K562 (cell line): Measurements from ENCODE around the gene KLC3. TPM values are rescaled to one million over a fixed set of nuclear protein-coding genes. Genes with fewer than 3 reads are reported as not detected.

Source experiments
- ATAC-seq: fragments of 200-7000 bp; cut with Tn5 transposase; 3 replicates; pipeline ENCODE4 v1.9.1; 2020; ENCODE audit warnings: moderate library complexity
- BruUV-seq: library from RNA; stranded (reverse); fragments of 400-500 nt; replicated peaks from 2 replicates; lab custom pipeline; 2021; lab: Mats Ljungman, UMichigan
- CTCF ChIA-PET: fragments of 300-600 bp; formaldehyde crosslinking; extraction: SDS; loops from one replicate; lab custom pipeline; 2021; ENCODE audit warnings: low intra/inter-chr PET ratio; lab: Yijun Ruan, JAX
- POLR2A ChIA-PET: fragments of 300-600, 350-650 bp; sonication (Branson Sonifier 250); formaldehyde crosslinking; extraction: SDS; loops from one replicate; lab custom pipeline; 2021; ENCODE audit warnings: antibody characterized with exemption, inconsistent platforms; lab: Yijun Ruan, JAX
- DNase-seq, 4 experiments: peaks; one replicate each; pipeline versions ENCODE4 v3.0.0 to v3.0.0-alpha.2; 2011 to 2018; ENCODE audit warnings: low spot score in 3 of 4, mixed read lengths in 3 of 4; ENCODE audit errors: extremely low read depth in 1 of 4
- FAIRE-seq: peaks from 2 replicates; lab custom pipeline; 2011; peaks lifted over from hg19 to GRCh38; lab: Jason Lieb, UNC
- H2AFZ ChIP-seq: 2 replicates; pipeline ENCODE4 v1.6.0; 2011; ENCODE audit warnings: low read depth, low read length, control low read depth, inconsistent platforms
- H3K27ac ChIP-seq: fragments of 200-600 bp; 3 replicates; pipeline ENCODE4 v1.8.0; 2011; ENCODE audit warnings: low read depth, mild to moderate bottlenecking, control low read depth, inconsistent platforms, low read length, moderate library complexity, mixed read lengths; ENCODE audit errors: extremely low read depth
- H3K27me3 ChIP-seq, 2 experiments: fragments of 300-600 bp in 1 of 2; 2 replicates in 1 of 2; 3 replicates in 1 of 2; pipeline versions ENCODE4 v1.6.0 to v1.8.0; 2011; ENCODE audit warnings: inconsistent platforms in 2 of 2, low read length in 2 of 2, mild to moderate bottlenecking in 1 of 2, mixed read lengths in 1 of 2, moderate library complexity in 1 of 2; ENCODE audit not compliant: control insufficient read depth in 2 of 2, insufficient read depth in 2 of 2
- H3K36me3 ChIP-seq: fragments of 300-600 bp; 3 replicates; pipeline ENCODE4 v1.8.0; 2011; ENCODE audit warnings: mild to moderate bottlenecking, low read length, inconsistent platforms; ENCODE audit not compliant: control insufficient read depth, insufficient read depth
- H3K4me1 ChIP-seq, 2 experiments: fragments of 200-600 bp in 1 of 2; replicated peaks in 1 of 2; 2 replicates in 1 of 2; 3 replicates in 1 of 2; pipeline versions ENCODE4 v1.5.1 to v1.8.0; 2011; ENCODE audit warnings: inconsistent platforms in 2 of 2, low read length in 2 of 2, mild to moderate bottlenecking in 1 of 2, mixed read lengths in 1 of 2, moderate library complexity in 1 of 2; ENCODE audit not compliant: control insufficient read depth in 2 of 2, insufficient read depth in 2 of 2
- H3K4me2 ChIP-seq: 2 replicates; pipeline ENCODE4 v1.6.1; 2011; ENCODE audit warnings: low read length, control low read depth, inconsistent platforms, mixed read lengths; ENCODE audit not compliant: insufficient read depth
- H3K4me3 ChIP-seq: fragments of 200-600 bp; sonication (generic), shearing (Covaris generic); 2 replicates; pipeline ENCODE4 v1.5.1; 2016; ENCODE audit warnings: control low read depth, inconsistent platforms
- H3K79me2 ChIP-seq: fragments of 200-600 bp; 3 replicates; pipeline ENCODE4 v1.8.0; 2011; ENCODE audit warnings: low read length, inconsistent platforms; ENCODE audit not compliant: control insufficient read depth, insufficient read depth
- H3K9ac ChIP-seq, 2 experiments: 2 replicates each; pipeline versions ENCODE4 v1.6.0 to v1.6.1; 2011; ENCODE audit warnings: low read depth in 2 of 2, low read length in 2 of 2, control low read depth in 1 of 2, inconsistent platforms in 1 of 2, mild to moderate bottlenecking in 1 of 2, mixed read lengths in 1 of 2; ENCODE audit not compliant: insufficient read depth in 1 of 2
- H3K9me1 ChIP-seq: one replicate; pipeline ENCODE4 v1.6.0; 2011; ENCODE audit warnings: inconsistent platforms, mild to moderate bottlenecking, low read length, moderate library complexity; ENCODE audit not compliant: control insufficient read depth, insufficient read depth
- H3K9me3 ChIP-seq: replicated peaks from 2 replicates; pipeline ENCODE4 v1.5.1; 2011; ENCODE audit warnings: low read depth, low read length, inconsistent platforms; ENCODE audit not compliant: control insufficient read depth, insufficient read depth
- H4K20me1 ChIP-seq: replicated peaks from 2 replicates; pipeline ENCODE4 v1.6.1; 2011; ENCODE audit warnings: low read length, inconsistent platforms, mixed read lengths; ENCODE audit not compliant: control insufficient read depth, insufficient read depth
- CREM ChIP-seq: IDR thresholded peaks from 2 replicates; pipeline ENCODE4 v1.6.1; 2014; ENCODE audit warnings: antibody characterized with exemption, low read depth
- HCFC1 ChIP-seq: IDR thresholded peaks from 2 replicates; pipeline ENCODE4 v1.6.1; 2012; ENCODE audit warnings: low read depth, low read length, improper control_type of control experiment
- HES1 ChIP-seq: fragments of 450-650 bp; IDR thresholded peaks from 2 replicates; pipeline ENCODE4 v1.6.1; 2016; ENCODE audit warnings: low read depth, mild to moderate bottlenecking, moderate library complexity
- HLTF ChIP-seq: fragments of 450-650 bp; IDR thresholded peaks from 2 replicates; pipeline ENCODE4 v1.6.1; 2016
- USF2 ChIP-seq: sonication (generic); formaldehyde crosslinking; IDR thresholded peaks from 2 replicates; pipeline ENCODE4 v1.5.0; 2020; ENCODE audit warnings: missing genetic modification reagents
- YY1 ChIP-seq, 3 experiments: IDR thresholded peaks; 2 replicates each; pipeline ENCODE4 v1.6.1; 2011; ENCODE audit warnings: low read length in 2 of 3, mild to moderate bottlenecking in 2 of 3, moderate library complexity in 2 of 3, borderline replicate concordance in 1 of 3, control low read depth in 1 of 3, low read depth in 1 of 3; ENCODE audit not compliant: insufficient read depth in 3 of 3, insufficient replicate concordance in 2 of 3, control insufficient read depth in 1 of 3, insufficient read length in 1 of 3; ENCODE audit errors: extremely low read depth in 1 of 3
- ZNF507 ChIP-seq: conservative IDR thresholded peaks from 2 replicates; pipeline ENCODE4 v1.6.1; 2017; ENCODE audit warnings: missing genetic modification characterization, missing compliant biosample characterization
- WGBS: fragments of 100-300 bp; shearing (Covaris generic); methylation state at CpG from one replicate; pipeline ENCODE4 v1.1.6; 2016; ENCODE audit warnings: low coverage, mixed read lengths; ENCODE audit not compliant: insufficient coverage; ENCODE audit errors: missing lambda C conversion rate; 5-methylcytosine and 5-hydroxymethylcytosine counted together
- in situ Hi-C: fragments of 300-500 bp; cut with MboI; formaldehyde crosslinking; loops from 4 replicates; pipeline ENCODE4 v1.15.0; 2018; ENCODE audit warnings: inconsistent platforms, mixed read lengths
- intact Hi-C: fragments of 100-400 bp; cut with micrococcal nuclease; formaldehyde crosslinking; loops from 2 replicates; pipeline ENCODE4 v1.14.2; 2022
- polyA plus RNA-seq, 8 experiments: library from polyadenylated mRNA; depleted of rRNA in 4 of 8; stranded (reverse) in 5 of 8; unstranded in 3 of 8; fragments of >200 nt; fragmentation: Nextera tagmentation in 2 of 8; fragmentation: Illumina TruSeq in 1 of 8; extraction: Ambion mirVana in 2 of 8; extraction: Trizol in 1 of 8; gene quantifications; 2 replicates each; pipeline versions ENCODE4 v1.2.1 to v1.2.3, GENCODE V29; 2011 to 2014; ENCODE audit warnings: inconsistent platforms in 1 of 8, missing spikeins in 1 of 8
- total RNA-seq, 7 experiments: library from RNA; depleted of rRNA in 6 of 7; stranded (reverse); fragments of >200 nt in 6 of 7; fragmentation: Illumina TruSeq in 2 of 7; extraction: Trizol in 2 of 7; gene quantifications; 2 replicates each; pipeline versions ENCODE4 v1.2.1 to v1.2.3, GENCODE V29; 2011 to 2021; ENCODE audit warnings: low replicate concordance in 1 of 7

KLC3 gene
- total and polyA plus RNA-seq, 9 of the 15 experiments (the other 6 are each of a cell fraction or from before 2014, with no cell fraction given), result 0.03 to 1.2 (median 0.59) TPM; not detected in 3

GRCh38 chr19:45296355-45296754 is 44.2 kb upstream of the KLC3 start:
- FAIRE-seq (peak; percentile 26), DNase-seq (peak in 1 of 4 experiments; percentile 22), ATAC-seq (no peak)
- Histone ChIP-seq H4K20me1 (no peaks in the 10 kb centered on the region), H3K4me1 (peaks cover 9 to 20% of the 10 kb centered on the region in 2 experiments; a peak in 3 of 5 replicates), H3K79me2 (no peaks in the 10 kb centered on the region), H3K36me3 (peaks cover 5% of the 10 kb centered on the region; the same call in 1 of the 3 replicates), H3K4me2 (no peak overlapping the region), H3K27me3 (no peaks in the 10 kb centered on the region), H2AFZ (no peak overlapping the region), H3K9me3 (no peaks in the 10 kb centered on the region), H3K9ac (no peak overlapping the region), H3K4me3 (no peak overlapping the region), H3K27ac (no peak overlapping the region), H3K9me1 (no peaks in the 10 kb centered on the region)
- ChIA-PET POLR2A (no interaction called here), CTCF (no interaction called here)
- BruUV-seq, result no TSS peak
- TF ChIP-seq CREM (0 out of 2 replicates have a peak, but pooled peaks have one; percentile 11), YY1 (IDR thresholded peaks at IDR 0.05; ENCODE audit: borderline replicate concordance in 1 of 3, control insufficient read depth in 1 of 3, extremely low read depth in 1 of 3, insufficient read depth in 3 of 3, insufficient read length in 1 of 3, insufficient replicate concordance in 2 of 3, low read depth in 1 of 3, low read length in 2 of 3) (peak in 1 of 3 experiments; percentile 70), USF2 (CRISPR knock-in tag) (no peak), ZNF507 (tag) (no peak), HLTF (no peak), HCFC1 (peak; percentile 65), HES1 (no peak)
- in situ Hi-C loops, result no loop called here
- 87% methylated on average over 4 of the region's 4 CpGs for WGBS
- intact Hi-C loops, result no loop called here
